NCI-H128 (cell line): ENCODE measurements around the gene CACNA1D.

Source experiments
- DNase-seq: peaks from one replicate; lab custom pipeline; 2025; ENCODE audit not compliant: unreplicated experiment; lab: John Stamatoyannopoulos, UW

CACNA1D gene

DNA sequence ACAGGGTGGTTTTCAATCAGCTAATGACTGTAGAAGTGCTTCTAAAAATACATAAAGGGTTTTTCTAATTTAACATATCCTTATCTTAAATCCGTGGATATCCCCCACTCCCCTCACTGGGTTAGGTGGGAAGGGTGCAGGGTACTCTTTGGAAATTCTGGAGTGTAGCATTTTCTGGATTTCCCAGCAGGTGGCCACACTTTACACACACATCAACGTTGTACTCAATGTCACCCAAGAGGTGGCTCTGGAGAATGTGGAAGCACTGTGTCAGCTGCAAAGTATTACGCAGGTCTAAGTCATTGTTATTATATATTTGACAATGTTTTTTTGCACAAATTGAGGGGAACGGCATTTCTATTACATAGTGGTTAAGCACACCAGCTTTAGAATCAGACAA lies 183.0 kb downstream of the CACNA1D start:
- DNase-seq = no peak

DNA sequence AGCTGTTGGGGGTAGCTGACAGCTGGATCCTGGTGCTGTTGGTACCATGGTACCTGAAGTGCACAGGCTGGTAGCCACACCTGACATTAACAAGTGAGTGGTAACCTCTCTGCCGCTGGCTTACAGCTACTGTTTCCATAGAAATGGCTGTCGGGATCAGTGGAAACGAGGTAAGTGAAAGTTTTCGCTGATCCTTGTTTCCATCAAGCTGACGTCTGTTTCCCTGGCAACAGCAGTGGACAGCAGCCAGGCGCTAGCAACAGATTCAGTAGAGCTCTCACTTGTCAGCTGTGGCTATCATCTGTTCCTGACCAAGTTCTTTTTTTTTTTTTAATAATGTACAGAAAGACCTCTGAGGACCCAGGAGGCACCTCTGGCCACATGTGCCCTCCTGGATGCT lies 185.6 kb downstream of the CACNA1D start:
- no peak for DNase-seq

DNA sequence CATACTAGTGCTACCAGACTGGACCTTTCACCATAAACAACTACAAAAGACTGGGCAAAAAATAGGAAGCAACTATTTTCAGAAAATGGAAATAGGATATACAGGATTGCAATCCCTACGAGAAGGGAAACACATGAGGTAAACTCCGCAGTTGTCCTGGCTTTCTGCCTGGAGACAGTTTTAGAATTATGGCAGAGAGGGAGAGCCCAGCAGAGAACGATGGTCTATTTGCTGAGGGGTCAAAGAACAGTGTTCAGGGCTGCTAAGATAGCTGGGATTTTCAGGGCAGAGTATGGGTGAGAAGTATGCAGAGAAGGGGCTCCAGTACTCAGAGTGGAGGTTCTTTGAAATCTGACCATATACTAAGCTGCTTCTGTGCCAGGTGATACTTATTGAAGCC lies 188.4 kb downstream of the CACNA1D start:
- DNase-seq = no peak

DNA sequence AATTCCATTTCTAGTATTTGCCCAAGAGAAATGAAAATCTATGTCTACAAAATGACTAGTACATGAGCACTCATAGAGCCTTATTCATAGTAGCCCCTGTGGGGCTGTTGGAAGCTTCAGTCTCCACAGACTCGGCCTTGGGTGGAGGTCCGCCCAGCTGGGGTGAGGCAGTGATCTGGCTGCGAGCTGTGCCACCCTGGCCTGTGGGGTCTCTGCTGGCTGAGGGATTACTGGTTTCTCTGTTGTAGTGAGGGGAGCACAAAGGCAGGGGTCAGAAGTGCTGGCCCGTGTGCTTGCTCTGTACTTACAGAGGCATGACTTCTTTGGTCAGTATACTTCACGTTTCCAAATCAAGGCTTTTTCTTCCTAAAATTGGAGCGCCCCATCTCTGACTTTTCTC lies 193.7 kb downstream of the CACNA1D start:
- no peak for DNase-seq

DNA sequence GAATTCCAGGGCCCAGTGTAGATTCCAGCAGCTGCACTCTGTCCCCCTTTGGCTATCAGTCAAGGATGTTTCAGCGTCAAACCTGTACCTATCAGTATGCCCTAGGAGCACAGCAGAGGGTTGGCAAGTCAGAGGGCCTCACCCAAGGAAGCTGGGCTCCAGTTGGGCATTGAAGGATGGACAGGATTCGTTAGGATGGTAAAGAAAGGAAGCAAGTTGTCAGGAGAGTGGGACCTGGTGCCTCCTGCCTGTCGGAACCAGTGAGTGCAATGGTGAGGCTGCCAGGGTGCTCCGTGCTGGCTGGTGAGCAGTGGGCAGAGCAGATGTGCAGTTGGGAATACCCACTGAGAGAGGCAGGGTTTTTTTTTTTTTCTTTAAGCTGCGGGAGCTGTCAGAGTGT lies 194.6 kb downstream of the CACNA1D start:
- no peak for DNase-seq

DNA sequence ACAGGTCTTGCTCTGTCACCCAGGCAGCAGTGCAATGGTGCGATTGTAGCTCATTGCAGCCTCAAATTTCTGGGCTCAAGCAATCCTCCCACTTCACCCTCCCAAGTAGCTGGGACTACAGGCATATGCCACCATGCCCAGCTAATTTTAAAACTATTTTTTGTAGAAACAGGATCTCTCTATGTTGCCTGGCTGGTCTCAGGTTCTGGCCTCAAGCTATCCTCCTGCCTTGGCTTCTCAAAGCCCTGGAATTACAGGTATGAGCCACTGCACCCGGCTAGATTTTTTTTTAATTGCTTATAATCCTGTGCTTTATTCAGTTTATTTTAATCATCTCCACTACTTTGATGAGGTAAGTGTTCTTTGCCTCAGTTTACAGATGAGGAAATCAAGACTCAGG lies 195.3 kb downstream of the CACNA1D start:
- DNase-seq = no peak

DNA sequence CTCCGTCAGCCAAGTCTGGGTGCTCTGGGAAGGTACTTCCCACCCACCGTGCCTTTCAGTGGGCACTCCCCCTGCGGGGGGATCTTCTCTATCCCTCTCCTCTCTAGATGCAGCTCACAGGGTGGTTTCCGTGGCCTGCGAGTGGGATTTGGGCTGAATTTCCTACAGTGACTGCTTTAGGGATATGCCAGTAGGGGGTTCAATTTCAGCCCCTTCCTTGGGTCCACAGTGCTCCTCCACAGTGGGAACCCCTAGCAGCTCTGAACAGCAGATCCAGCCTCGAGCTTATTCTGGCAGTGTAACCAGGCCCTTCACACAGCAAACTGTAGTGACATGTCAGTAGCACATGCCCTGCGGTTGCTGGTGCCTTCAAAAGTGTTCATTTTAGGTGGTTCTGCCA lies 196.1 kb downstream of the CACNA1D start:
- no peak for DNase-seq

DNA sequence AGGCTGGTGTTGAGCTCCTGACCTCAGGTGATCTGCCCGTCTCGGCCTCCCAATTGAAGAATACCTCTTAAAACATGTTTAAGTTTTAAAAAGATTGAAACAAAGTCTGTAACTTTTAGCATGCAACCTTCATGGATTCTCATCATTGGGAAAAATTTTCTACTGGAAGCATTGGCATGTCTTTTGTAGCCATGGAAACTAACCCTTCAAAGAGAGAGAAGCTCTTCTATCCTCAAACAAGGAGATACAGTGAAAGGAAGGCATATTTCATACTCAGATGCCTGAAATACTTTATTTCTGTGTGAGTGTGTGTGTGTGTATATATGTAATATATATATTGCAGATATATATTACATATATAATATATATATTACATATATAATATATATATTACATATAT lies 196.9 kb downstream of the CACNA1D start:
- DNase-seq = no peak

DNA sequence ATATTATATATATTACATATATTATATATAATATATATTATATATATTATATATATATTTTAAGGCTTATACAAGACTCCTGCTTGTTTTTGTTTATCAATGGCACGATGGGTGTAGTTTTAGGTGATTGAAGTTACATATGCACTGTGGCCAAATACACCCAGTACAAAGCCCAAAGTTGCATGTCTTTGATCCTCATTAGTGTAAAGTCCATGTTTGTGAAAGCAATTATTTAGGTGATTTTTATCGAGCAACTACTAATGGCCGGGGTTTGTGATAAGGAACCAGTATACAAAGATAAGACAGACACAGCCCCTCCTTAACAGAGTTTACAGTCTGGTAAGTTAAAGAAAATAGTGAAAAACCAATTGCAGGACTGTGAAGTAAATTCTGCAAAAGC lies 197.5 kb downstream of the CACNA1D start:
- no peak for DNase-seq

DNA sequence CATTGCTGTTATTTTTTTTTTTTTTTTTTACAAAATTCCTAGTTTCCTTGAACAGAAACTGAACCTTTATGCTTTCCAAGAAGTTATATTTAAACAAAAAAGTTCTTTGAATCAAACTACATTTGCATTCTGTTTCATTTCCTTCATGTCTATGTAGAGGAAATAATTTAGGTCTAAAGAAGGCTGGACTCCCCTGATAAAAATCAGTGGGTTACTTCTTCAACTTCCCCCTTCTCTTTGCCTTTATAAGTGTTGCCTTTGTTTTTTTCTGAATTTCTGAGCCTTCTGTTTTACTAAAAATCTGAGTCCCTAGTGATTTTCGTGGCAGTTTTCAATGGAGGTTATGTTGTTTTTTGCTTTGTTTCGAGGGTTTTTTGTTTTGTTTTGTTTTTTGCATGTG lies 199.0 kb downstream of the CACNA1D start:
- no peak for DNase-seq

DNA sequence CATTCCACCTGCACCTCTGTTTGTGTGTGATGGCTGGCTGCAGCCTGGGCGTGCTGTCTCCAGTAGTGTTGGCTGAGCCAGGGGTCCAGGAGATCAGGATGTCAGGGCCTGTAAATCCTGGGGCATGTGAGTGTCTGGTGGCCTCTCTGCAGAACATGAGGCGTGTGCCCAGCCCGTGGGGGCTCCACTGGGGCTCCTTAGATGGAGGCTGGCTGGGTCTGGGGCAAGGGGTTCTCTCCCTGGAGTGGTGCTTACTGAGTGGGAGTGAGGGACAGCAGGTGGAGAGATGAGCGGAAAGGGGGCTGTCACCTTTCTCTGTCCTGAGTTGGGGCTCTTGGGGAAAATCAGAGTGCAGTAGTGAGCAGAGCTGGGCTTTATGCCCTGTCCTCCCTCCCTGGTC lies 199.6 kb downstream of the CACNA1D start:
- no peak for DNase-seq

DNA sequence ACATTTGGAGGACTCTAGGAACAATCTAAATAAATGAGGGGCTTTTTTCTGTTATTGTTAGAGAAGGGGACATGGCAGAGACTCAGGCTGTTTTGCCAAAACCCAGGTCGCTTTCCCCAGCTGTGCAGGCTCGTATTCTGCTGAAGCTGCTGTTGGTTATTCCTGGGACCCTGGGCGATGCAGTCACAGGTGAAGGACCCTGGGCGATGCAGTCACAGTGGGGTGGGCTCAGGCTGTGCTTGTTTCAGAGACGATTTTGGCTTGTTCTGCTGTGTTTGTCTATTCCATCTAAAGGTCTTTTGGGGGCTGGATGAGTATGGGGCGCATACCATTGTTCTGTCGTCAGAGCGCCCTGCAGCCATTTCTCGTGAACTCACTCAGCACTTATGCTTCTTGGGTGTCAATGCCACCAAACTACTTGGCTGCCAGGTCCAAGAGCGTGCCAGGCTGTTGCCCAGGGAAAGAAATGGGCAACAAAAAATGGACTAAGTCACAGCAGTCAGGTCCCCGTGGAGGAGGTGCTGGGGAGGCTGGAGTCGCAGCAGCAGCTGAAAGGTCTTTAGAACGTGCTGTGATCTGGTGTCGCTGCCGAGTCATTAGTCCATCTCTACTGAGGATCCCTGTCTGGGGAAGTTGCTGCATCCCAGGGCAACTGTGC lies 200.4 kb downstream of the CACNA1D start:
- no peak for DNase-seq

DNA sequence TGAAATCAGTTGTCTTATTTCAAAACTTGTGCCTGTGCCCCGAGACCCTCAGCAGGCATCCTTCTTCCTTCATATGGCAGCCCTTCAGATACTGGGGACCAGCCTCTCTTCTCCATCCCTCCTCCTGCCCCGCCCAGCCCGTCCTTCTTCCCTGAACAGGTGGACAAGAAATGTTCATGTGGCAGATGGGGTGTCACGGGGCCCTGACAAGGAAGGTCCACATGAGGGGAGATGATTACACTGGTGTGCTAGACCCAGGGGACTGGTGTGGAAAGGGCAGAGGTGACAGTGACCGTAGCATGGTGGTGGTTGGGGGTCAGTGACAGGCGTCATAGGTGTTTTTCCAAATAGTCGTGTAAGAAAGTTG lies 200.9 kb downstream of the CACNA1D start:
- DNase-seq = no peak

DNA sequence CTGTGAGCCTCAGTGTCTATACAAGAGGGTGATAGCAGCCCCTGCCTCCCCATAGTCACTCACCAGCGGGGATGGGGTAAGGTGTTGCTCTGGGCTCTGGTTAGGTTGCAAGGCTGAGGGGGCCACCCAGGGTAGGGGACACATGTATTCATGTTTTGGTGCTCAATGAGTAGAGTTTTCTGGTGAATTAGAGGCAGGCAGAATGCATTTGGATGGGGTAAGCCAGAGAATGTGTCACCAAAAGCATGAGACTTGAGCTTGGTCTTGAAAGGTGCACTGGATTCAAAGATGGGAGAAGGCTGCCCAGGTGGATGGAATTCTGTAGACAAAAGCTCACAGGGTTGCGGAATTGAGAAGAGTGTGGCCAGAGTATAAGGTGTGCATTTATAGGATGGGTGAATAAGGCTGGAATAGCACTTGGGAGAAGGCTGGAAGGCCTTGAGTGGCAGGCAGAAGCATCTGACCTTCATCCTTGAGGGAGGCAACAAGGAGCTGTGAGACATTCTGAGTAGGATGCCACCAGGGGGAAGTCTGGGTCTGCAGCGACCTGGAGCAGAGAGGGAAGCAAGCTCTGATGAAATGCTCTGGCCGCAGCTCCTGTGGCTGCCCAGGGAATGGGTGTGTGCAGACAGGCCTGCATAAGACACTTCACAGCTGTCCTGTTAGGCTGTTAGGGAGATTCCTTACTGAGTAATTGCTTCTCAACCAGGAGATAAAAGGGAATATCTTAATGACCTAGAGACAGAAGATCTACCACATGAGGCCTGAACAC lies 202.2 kb downstream of the CACNA1D start:
- DNase-seq = no peak

DNA sequence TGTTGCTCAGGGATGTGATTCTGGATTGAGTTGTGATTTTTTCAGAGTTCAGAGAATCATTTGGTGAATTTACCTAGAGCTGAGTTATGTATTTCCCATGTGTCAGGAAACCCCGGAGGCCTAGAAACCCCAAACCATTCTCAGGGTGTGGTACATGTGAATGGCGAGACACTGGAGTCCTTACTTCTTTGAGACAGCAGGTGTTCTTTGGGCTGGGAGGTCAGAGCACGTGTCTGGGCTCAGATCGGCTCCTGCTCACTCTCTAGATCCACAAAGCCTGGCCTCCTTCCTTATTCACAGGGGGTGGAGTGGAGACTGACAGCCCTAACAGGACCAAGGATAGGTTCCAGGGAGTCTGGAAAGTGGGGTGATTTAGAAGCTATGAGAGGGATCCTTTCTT lies 206.0 kb downstream of the CACNA1D start:
- no peak for DNase-seq

DNA sequence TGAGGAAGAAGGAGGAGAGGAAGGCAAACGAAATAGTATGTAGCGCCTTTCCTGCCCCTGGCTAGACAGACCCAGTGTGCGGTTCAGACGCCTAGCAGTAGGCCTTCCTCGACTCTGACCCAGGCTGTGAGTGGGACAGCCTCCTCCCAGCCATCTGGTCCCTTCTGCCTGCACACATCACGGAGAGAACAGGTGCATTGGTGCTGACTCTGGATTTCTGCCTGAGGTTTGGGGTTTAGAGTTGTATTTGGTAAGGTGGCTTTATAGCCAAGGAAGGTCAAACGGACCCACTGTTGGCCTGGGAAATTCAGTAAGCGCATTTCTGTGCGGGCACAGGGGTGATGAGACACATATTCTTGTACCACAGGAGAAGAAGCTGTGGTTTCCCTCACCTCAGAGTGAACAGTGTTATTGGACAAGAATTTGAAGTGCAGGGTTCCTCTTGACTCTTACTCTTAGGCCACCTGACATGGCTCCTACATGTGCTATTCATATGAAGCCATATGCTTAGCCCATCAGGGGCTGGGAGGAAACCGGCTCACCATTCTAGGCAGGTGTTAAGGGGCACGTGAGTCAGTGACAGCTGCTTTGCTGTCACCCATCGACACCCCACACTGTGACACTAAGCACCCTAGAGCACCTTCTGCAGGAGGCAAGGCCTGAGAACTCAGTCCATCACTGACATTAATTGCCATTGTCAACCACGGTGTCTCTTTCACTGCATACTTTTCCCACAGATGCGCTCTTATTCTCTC lies 208.5 kb downstream of the CACNA1D start:
- DNase-seq = no peak

DNA sequence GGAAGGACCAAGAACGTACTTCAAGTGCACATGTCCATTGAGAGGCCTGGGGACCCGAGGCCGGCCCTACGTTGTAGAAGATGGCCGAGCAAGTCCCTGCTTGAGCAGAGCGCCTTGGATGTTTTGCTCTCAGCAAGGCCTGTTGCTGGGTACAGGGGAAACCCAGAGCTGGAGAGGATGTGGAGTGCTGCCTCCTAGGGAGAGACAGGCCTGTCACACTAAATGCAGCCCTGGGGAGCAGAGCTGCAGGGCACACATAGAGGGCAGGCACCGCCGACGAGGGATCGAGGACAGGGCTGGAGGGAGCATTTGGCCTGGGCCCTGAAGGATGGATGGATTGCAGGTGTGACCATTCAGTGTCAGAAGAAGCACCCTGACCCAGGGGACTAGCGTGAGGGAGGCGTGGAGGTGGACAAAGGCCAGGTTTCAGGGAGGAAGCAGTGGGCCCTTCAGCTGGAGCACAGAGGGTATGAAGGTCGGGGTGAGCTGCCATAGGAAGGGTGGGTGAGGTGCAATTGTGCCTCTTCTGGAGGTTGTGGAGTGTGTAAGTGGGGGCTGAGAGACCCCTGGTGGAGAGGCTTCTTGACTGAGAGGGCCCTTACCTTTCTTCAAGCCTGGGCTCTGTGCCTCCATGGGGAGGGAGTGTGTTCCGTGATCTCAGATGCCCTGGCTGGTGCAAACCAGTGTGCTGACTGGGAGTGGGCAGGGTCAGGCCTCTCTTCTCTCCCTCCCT lies 209.4 kb downstream of the CACNA1D start:
- no peak for DNase-seq

DNA sequence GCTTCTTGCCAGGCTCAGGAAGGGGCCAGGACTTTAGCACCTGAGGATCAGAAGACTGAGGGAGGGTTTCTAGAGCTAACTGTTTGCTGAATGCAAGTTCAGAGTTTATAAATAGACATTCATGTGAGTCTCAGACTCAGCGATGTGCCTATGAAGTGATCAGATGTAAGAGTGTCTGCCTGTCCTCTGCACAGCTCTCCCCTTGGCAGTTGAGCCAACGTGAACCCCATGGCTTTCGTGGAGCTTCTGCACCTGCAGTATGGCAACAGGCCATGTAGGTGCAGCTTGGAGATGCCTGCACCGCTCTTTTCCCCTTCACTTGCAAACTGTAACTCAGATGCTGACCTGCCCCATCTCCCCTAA lies 209.9 kb downstream of the CACNA1D start:
- DNase-seq = no peak

DNA sequence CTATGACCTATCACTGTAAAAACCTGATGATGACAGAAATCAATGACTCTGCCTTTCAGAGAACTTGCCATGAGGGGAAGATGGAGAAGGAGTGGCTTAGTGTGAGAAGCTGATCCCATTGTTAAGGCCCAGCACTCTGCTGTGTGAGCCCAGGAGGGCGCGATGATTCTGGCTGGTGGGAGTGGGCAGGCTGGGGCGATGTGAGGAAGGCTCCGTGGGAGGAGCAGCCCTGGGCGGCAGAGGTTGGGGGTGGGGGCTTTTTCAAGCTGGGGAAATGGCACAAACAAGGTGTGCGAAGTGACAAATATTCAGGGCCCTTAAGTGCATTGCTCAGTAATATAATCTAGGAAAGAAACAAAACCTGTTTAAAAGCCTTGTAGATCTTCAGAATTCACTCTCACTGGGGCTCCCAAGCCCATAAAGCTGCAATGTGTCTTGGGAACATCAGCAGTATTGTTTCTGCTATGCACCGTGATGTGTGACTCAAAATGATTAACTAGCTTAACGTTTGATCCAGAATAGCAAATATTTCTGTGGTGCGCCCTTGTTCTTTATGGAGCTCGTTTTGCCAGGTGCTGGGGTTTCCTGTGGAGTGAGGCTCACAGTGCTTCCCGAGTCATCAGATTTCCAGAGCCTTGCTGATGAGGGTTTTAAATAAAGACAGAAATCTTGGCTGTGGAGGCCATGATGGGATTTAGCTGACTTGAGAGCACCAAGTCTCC lies 210.8 kb downstream of the CACNA1D start:
- DNase-seq = no peak

DNA sequence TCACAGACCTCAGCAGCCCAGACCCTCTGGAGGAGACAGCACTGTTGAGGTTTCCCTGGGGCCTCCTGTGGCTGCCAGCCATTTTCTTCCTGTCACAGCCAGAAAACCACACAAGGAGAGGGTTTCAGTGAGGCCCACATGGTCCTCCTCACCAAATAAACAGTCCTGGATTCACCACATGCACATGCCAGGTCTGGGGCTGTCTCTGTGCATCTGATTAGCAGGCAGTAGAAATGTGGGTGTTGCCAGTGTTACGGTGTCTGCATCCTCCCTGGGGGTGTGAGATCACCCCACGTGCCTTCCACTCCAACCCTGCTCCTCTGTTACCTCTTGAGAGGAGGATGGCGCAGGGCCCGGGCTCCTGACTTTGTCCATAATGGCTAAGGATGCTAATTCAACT lies 211.4 kb downstream of the CACNA1D start:
- no peak for DNase-seq

DNA sequence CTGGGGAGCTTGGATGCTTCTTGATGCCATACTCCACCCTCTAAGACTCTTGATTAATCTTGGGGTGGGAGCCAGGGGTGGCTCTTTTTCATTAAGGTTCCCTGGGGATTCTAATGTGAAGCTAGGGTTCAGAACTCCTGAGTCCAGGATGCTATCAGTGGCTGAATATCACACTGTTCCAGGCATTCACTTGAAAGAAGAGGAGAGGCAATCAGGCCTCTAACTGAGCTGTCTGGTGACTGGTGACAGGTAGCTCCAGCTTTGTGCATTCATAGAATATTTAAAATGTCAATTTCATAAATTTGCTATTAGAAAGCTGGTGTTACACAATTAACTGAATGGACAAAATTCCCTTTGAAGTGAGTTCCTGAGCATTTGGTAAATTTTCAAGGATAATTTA lies 212.8 kb downstream of the CACNA1D start:
- no peak for DNase-seq
